Bronchial epithelial cell (primary cell): Measurements from ENCODE around the gene PPIL4. TPM values are rescaled to one million over a fixed set of nuclear protein-coding genes. Genes with fewer than 3 reads are reported as not detected.

Source experiments
- DNase-seq: peaks from one replicate; pipeline ENCODE4 v3.0.0-alpha.2; 2010; ENCODE audit warnings: low read depth
- FAIRE-seq: peaks from 2 replicates; lab custom pipeline; 2011; peaks lifted over from hg19 to GRCh38; lab: Jason Lieb, UNC
- H3K27me3 ChIP-seq: 2 replicates; pipeline ENCODE4 v1.5.1; 2011; ENCODE audit warnings: low read length; ENCODE audit not compliant: control insufficient read depth, insufficient read depth
- H3K36me3 ChIP-seq: 2 replicates; pipeline ENCODE4 v1.5.1; 2011; ENCODE audit warnings: low read length; ENCODE audit not compliant: control insufficient read depth, insufficient read depth
- H3K4me3 ChIP-seq: 2 replicates; pipeline ENCODE4 v1.5.1; 2011; ENCODE audit warnings: mild to moderate bottlenecking, low read depth, low read length, control low read depth
- total RNA-seq: library from RNA; depleted of rRNA; stranded (reverse); fragments of >200 nt; gene quantifications from 2 replicates; pipeline ENCODE4 v1.2.1, GENCODE V29; 2014
- TF ChIP-seq, protein P1 (sequence below): IDR thresholded peaks from 2 replicates; pipeline ENCODE4 v1.5.1; 2011; ENCODE audit warnings: mild to moderate bottlenecking, moderate library complexity, low read length, control low read depth, inconsistent platforms; ENCODE audit not compliant: insufficient read depth, severe bottlenecking

The PPIL4 gene
- total RNA-seq, 1 donor from 2014 or later = 19.7 TPM

DNA sequence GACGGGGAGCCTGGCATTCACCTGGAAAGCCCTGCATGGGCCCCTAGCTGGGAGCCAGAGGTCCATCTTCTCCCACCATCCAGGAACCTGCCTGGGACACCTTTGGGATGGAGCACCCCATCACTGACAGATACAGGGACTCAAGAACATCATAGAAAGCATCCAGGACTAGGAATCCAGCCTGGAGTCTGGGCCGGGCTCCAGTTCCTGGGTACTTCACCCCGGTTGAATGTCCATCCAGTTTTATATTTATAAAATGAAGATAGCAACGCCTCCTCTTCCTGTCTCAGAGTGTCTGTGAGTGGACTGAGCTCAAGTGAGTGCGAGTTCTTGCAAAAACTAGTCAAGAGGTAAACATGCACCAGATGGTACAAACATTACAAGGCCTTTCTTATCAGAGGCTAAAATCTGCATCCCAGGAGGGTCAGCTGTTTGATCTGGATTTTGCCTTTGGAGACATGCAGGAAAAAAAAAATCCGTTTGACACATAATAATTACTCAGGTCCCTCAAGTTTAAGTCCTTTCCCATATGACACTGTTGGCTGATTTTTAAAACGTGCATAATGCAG is 88.4 kb downstream of the PPIL4 start:
- DNase-seq (no peak), FAIRE-seq (peak; percentile 72)
- TF ChIP-seq, protein P1, sequence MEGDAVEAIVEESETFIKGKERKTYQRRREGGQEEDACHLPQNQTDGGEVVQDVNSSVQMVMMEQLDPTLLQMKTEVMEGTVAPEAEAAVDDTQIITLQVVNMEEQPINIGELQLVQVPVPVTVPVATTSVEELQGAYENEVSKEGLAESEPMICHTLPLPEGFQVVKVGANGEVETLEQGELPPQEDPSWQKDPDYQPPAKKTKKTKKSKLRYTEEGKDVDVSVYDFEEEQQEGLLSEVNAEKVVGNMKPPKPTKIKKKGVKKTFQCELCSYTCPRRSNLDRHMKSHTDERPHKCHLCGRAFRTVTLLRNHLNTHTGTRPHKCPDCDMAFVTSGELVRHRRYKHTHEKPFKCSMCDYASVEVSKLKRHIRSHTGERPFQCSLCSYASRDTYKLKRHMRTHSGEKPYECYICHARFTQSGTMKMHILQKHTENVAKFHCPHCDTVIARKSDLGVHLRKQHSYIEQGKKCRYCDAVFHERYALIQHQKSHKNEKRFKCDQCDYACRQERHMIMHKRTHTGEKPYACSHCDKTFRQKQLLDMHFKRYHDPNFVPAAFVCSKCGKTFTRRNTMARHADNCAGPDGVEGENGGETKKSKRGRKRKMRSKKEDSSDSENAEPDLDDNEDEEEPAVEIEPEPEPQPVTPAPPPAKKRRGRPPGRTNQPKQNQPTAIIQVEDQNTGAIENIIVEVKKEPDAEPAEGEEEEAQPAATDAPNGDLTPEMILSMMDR = no peak
- no peaks in the 10 kb centered on the region for H3K27me3 ChIP-seq
- no peaks in the 10 kb centered on the region for H3K36me3 ChIP-seq
- H3K4me3 ChIP-seq = no peak overlapping the region

DNA sequence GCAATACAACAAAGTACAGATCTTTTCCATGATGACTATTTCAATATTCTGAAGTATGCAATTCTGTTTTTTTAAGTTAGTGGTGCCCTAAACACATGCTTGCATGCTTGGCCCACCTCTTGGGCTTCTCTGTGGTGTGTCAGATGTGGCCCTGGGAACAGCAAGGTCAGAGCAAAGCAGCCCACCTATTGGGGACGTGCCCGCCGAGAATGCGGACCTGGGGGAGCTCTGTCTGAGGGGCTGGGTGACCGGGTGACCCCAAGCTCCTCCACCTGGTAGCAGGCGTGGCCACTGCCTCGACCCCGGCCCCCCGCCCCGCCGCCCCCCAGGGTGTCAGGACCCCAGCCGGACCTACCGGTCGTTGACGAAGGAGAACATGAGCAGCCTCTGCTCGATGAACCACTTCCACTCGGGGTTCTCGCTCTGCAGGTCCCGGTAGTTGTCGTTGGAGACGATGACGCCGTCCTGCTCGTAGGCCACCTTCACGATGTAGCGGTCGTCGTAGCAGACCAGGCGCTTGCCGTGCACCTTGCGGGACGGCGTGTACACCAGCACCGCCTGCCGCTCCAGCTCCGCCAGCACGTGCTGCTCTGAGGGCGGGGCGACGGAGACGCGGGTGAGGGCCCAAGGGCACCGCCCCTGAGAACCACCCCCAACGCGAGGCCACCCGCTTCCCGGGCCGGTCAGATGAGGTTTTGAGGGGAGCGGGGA is 89.4 kb downstream of the PPIL4 start:
- no peak for FAIRE-seq

GRCh38 chr6:149455031-149455732 is 90.7 kb downstream of the PPIL4 start:
- TF ChIP-seq, protein P1 = no peak
- Histone ChIP-seq H3K27me3 (no peaks in the 10 kb centered on the region), H3K4me3 (no peak overlapping the region), H3K36me3 (no peaks in the 10 kb centered on the region)
- peak; percentile 73 for FAIRE-seq
- no peak for DNase-seq

More for the DNA sequence above, 89.4 kb downstream of the PPIL4 start:
- H3K27me3 ChIP-seq = no peaks in the 10 kb centered on the region
- H3K4me3 ChIP-seq = no peak overlapping the region
- DNase-seq = no peak
- no peaks in the 10 kb centered on the region for H3K36me3 ChIP-seq
- TF ChIP-seq, protein P1 = no peak

Other genes starting within 250 kb of the PPIL4 start
- gene TAB2, start 228.3 kb downstream of the PPIL4 start, total RNA-seq = 20.5 and 25.1 TPM in 2 replicates
- gene SUMO4, start 145.8 kb downstream of the PPIL4 start, total RNA-seq = 0.79 and 1.2 TPM in 2 replicates
- gene ZC3H12D, start 61.0 kb downstream of the PPIL4 start, total RNA-seq = under 0.01 TPM in 2 replicates
- gene GINM1, start 20.3 kb upstream of the PPIL4 start, total RNA-seq = 30.8 and 41.2 TPM in 2 replicates
- 30.0 and 37.6 TPM in 2 replicates for gene KATNA1, start 102.7 kb upstream of the PPIL4 start, total RNA-seq
- gene LATS1, start 172.1 kb upstream of the PPIL4 start, total RNA-seq = 6.3 and 6.8 TPM in 2 replicates
- 13.2 and 15.7 TPM in 2 replicates for gene NUP43, start 200.5 kb upstream of the PPIL4 start, total RNA-seq
- 124 and 159 TPM in 2 replicates for gene PCMT1, start 203.7 kb upstream of the PPIL4 start, total RNA-seq